B cell (primary cell): ENCODE results near the gene SLC9A3.

Experiments used
- CTCF ChIP-seq: fragments of 200-600 bp; IDR thresholded peaks from one replicate; pipeline ENCODE4 v1.8.0; 2022; ENCODE audit warnings: antibody characterized with exemption, mild to moderate bottlenecking
- EZH2 ChIP-seq: IDR thresholded peaks from 2 replicates; pipeline ENCODE4 v1.6.1; 2012; ENCODE audit warnings: borderline replicate concordance, low read depth, mild to moderate bottlenecking, moderate library complexity, low read length; ENCODE audit not compliant: insufficient read depth, poor library complexity, severe bottlenecking

DNA sequence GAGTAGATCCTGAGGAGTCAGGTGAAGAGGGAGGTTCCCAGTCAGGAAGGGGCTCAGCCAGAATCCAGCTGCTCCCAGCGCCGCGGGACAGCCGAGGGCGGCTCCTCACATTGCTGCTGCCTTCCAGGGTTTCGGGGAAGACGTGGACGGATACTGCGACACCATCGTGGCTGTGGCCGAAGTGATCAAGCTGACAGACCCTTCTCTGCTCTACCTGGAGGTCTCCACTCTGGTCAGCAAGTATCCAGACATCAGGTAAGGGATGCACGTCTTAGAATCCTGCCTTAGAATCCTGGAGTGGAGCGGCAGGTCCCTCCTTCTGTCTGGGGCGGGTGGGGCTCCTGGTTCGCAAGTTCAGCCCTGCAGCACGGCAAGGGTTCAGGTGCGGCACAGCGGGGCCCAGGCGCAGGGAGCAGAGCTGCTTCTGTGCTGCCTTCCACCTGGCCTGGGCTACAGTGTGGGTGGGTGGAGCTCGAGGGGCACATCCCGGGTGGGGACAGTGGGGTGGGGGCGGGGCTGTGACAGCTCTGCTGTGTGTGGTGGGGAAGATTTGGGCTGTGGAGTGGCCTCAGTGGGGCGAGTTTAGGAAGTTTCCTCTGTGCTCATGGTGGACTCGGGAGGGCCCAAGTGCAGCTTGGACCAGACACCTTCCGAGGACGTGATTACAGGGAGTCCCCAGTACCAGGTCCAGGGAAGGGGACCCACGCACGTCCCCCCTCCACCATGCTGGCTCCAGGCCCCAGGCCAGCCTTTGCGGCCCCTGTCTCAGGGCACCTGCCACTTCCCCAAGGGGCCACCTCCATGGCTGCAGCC lies 58.5 kb downstream of the SLC9A3 start:
- TF ChIP-seq EZH2 (no peak), CTCF (no peak)
